ENCODE measurements around the gene FIGNL1. TPM values are rescaled to one million over a fixed set of nuclear protein-coding genes. Genes with fewer than 3 reads are reported as not detected.

FIGNL1 gene
- total RNA-seq, 1 experiment from 2014 or later, result 28.0 TPM

GRCh38 chr7:50491209-50491608, 41.1 kb upstream of the FIGNL1 start:
- no TSS peak for BruUV-seq (replicated peaks)
- H3K36me3 ChIP-seq (ENCODE audit: control insufficient read depth, insufficient read depth, low read length), result no peaks in the 10 kb centered on the region
- DNase-seq (ENCODE audit: low read depth, low spot score) (no peak), ATAC-seq (no peak)
- peaks cover 9% of the 10 kb centered on the region for H3K9me3 ChIP-seq (ENCODE audit: control insufficient read depth, insufficient read depth, low read depth, low read length)
- intact Hi-C loops (cut with micrococcal nuclease; ENCODE audit: unreplicated experiment) (no loop called here), in situ Hi-C loops (cut with HindIII; ENCODE audit: low pct_unique_long_range_greater_than_20kb, low sequenced_read_pairs) (no loop called here)
- TF ChIP-seq SIN3A (IDR thresholded peaks at IDR 0.05; ENCODE audit: borderline replicate concordance, insufficient read depth, low read depth, low read length), result no peak
- no peak for TF ChIP-seq TCF7L2 (IDR thresholded peaks at IDR 0.05; ENCODE audit: low read depth, low read length)
- no peak for TF ChIP-seq POLR2AphosphoS5 (IDR thresholded peaks at IDR 0.05; ENCODE audit: low read depth, low read length)
- TF ChIP-seq CTCF (IDR thresholded peaks at IDR 0.05), result no peak
- no peak for TF ChIP-seq REST (IDR thresholded peaks at IDR 0.05; ENCODE audit: insufficient read depth in 1 of 2, low read depth in 2 of 2, low read length in 1 of 2)
- ChIA-PET CTCF (no interaction called here), POLR2A (no interaction called here)
- no peaks in the 10 kb centered on the region for H3K4me1 ChIP-seq (ENCODE audit: control insufficient read depth, insufficient read depth, low read length)
- no peak overlapping the region for H3K4me3 ChIP-seq (ENCODE audit: low read depth in 2 of 2, low read length in 2 of 2)
- H3K27me3 ChIP-seq (ENCODE audit: control insufficient read depth, insufficient read depth, low read length), result no peaks in the 10 kb centered on the region
- H3K27ac ChIP-seq (ENCODE audit: low read length), result no peak overlapping the region

GRCh38 chr7:50488379-50488778, 38.2 kb upstream of the FIGNL1 start:
- ChIA-PET POLR2A (no interaction called here), CTCF (no interaction called here)
- intact Hi-C loops (cut with micrococcal nuclease; ENCODE audit: unreplicated experiment) (no loop called here), in situ Hi-C loops (cut with HindIII; ENCODE audit: low pct_unique_long_range_greater_than_20kb, low sequenced_read_pairs) (no loop called here)
- DNase-seq (ENCODE audit: low read depth, low spot score), result no peak
- Histone ChIP-seq H3K36me3 (ENCODE audit: control insufficient read depth, insufficient read depth, low read length) (no peaks in the 10 kb centered on the region), H3K4me3 (ENCODE audit: low read depth in 2 of 2, low read length in 2 of 2) (no peak overlapping the region), H3K27ac (ENCODE audit: low read length) (no peak overlapping the region), H3K4me1 (ENCODE audit: control insufficient read depth, insufficient read depth, low read length) (no peaks in the 10 kb centered on the region), H3K27me3 (ENCODE audit: control insufficient read depth, insufficient read depth, low read length) (no peaks in the 10 kb centered on the region), H3K9me3 (ENCODE audit: control insufficient read depth, insufficient read depth, low read depth, low read length) (peaks cover 9% of the 10 kb centered on the region)
- ATAC-seq, result no peak
- no TSS peak for BruUV-seq (replicated peaks)
- TF ChIP-seq SIN3A (IDR thresholded peaks at IDR 0.05; ENCODE audit: borderline replicate concordance, insufficient read depth, low read depth, low read length), result no peak
- TF ChIP-seq CTCF (IDR thresholded peaks at IDR 0.05), result no peak
- TF ChIP-seq POLR2AphosphoS5 (IDR thresholded peaks at IDR 0.05; ENCODE audit: low read depth, low read length), result no peak
- TF ChIP-seq TCF7L2 (IDR thresholded peaks at IDR 0.05; ENCODE audit: low read depth, low read length), result no peak
- no peak for TF ChIP-seq REST (IDR thresholded peaks at IDR 0.05; ENCODE audit: insufficient read depth in 1 of 2, low read depth in 2 of 2, low read length in 1 of 2)

Measured in Panc1 (cell line).